Activated T-helper 9 cell treated with anti-CD3 and anti-CD28 coated beads, Interleukin-2, amount 50 U/mL, for 16 hours (primary cell): ENCODE data around the gene LNP1.
"Not testable (repeated sequence)": the region's sequence is repeated elsewhere in the genome, so short reads cannot be mapped to it uniquely, and the experiment has no call there.

ENCODE experiments used
- DNase-seq: peaks from one replicate; pipeline ENCODE4 v3.0.0-alpha.2; 2020; ENCODE audit warnings: low read depth

LNP1 gene

GRCh38 chr3:100400780-100401673 is at the start of gene LNP1, which contains the start of gene TOMM70:
LNP1 (plus strand) TSS chr3:100401539; CDS start chr3:100429730, 28,191 bp downstream.
TOMM70 (minus strand) TSS chr3:100401089; CDS start chr3:100400949, 140 bp downstream.
- peak; percentile 90 for DNase-seq

DNA sequence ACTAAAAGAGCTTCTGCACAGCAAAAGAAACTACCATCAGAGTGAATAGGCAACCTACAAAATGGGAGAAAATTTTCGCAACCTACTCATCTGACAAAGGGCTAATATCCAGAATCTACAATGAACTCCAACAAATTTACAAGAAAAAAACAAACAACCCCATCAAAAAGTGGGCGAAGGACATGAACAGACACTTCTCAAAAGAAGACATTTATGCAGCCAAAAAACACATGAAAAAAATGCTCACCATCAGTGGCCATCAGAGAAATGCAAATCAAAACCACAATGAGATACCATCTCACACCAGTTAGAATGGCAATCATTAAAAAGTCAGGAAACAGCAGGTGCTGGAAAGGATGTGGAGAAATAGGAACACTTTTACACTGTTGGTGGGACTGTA is 49.6 kb upstream of the LNP1 start:
- not testable (repeated sequence) for DNase-seq

- no peak for DNase-seq
These were observed 48.8 kb upstream of the LNP1 start for GRCh38 chr3:100352296-100353231.

DNA sequence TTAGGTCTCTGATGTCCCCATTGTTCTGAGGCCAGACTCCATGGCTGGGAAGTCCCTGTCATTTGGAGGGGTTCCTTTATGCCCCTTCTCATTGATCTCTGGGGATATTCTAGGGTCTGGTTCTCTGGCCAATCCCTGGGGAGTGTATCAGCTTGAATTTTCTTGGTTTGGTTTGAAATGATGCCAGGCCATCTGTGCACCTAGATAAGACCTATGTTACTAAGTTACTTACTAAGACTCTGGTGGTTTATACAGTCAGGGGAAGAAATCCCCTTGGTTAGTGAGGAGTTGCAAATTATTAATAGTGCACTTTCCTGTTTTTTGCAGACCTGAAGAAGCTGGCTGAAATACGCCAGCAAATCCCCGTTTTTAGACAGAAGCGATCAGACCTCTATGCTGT is 46.5 kb upstream of the LNP1 start:
- DNase-seq, result no peak

DNA sequence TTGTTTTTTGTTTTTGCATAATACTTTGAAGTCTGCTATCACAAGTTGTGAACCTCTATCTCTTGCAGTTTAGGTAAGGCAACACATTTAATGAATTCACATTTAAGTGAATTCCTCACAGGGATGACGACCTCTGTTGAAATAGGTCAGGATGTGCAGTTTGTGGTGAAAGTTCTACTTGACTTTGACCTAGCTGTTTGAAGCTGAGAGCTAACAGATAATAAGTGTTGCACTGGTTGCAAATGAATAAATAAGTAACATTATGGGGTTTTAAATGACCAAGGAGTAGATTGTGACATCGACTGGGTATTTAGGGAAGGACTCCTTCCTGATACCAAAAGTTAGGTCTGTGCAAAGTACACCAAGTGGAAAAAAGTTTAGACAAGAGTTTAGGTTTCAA is 42.9 kb upstream of the LNP1 start:
- no peak for DNase-seq

- no peak for DNase-seq
These were observed 42.3 kb upstream of the LNP1 start for GRCh38 chr3:100359035-100359434.

DNA sequence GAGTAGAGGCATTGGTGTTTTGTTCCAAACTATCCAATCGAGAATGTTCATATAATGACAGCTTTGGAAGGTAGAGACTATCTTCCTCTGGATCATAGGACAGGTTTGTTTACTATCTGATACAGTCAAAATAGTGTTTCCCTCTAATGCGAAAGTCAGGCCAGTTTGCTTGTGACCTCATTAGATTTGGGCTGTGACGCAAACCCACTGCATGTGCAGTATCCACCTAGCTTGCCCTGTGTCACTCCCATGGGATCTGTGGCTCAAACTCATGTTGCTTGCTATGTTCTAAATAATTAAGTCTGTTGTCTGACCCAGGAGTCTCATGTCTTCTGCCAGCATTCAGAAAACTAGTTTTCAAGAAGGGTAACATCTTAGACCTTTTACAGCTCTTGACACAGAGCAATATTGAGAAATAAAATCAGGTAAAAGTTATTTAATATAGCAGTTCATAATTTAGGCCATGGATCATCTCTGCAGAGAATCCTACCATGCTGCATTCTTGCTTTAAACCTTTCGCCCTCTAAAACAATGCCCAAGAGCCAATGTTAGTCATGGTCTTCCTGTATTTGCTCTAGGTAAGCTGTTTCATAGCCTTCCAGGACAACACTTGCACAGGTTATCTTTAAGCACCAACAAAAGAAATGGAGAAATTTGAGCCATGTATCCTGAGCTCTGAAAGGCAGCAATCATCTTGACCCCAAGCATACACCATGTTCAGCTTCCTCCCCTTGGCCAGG is 40.4 kb upstream of the LNP1 start:
- DNase-seq, result no peak

DNA sequence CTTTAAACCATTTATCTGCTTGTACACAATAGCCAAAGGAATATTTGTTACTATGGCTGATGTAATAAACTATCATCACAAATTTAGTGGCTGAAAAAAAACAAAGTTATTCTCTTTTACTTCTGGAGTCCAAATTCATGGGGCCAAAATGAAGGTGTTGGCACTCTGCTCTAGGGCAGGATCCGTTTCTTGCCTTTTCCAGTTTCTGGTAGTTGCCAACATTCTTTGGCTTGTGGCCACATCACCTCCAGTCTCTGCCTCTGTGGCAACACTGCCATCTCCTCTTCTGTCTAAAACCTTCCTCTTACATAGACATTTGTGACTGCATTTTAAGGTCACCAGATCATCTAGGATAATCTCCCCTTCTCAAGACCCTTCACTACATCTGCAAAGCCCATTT is 39.4 kb upstream of the LNP1 start:
- no peak for DNase-seq

- DNase-seq, result no peak
These were observed 36.9 kb upstream of the LNP1 start for GRCh38 chr3:100364421-100364820.

DNA sequence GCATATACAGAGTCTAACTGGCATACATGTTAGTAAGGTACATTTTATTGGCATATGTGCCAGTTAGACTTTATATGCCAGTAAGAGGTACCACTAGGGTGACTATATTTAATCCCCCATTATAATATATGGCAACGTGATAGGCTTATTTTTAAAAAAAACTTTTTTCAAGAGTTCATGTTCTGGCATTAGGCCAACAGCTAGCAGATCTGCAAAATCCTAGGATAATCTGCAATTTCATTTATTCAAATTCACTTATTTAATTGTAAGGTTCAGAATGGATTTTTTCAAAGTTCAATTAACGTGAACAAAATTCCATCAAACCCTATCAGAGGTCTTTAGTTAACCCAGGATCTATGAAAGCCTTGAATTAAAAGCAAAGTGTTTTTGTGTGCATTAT is 34.9 kb upstream of the LNP1 start:
- no peak for DNase-seq

- no peak for DNase-seq
These were observed 32.9 kb upstream of the LNP1 start for GRCh38 chr3:100368441-100368840.

GRCh38 chr3:100370756-100371155 is 30.6 kb upstream of the LNP1 start:
- no peak for DNase-seq

- DNase-seq, result no peak
These were observed 26.8 kb upstream of the LNP1 start for GRCh38 chr3:100374521-100374920.

DNA sequence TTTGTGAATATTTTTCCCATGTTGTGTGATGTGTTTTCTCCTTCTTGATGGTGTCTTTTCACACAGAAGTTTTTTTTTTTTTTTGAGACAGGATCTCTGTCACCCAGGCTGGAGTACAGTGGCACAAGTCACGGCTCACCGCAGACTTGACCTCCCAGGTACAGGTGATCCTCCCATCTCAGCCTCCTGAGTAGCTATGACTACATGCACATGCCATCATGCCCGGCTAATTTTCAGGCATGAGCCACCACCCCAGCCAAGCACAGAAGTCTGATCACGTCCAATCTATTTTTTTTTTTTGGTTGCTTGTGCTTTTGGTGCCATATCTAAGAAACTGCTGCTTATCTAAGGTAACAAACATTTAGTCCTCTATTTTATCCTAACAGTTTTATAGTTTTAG is 25.0 kb upstream of the LNP1 start:
- no peak for DNase-seq

- DNase-seq, result no peak
These were observed 16.4 kb upstream of the LNP1 start for GRCh38 chr3:100384733-100385525.

DNA sequence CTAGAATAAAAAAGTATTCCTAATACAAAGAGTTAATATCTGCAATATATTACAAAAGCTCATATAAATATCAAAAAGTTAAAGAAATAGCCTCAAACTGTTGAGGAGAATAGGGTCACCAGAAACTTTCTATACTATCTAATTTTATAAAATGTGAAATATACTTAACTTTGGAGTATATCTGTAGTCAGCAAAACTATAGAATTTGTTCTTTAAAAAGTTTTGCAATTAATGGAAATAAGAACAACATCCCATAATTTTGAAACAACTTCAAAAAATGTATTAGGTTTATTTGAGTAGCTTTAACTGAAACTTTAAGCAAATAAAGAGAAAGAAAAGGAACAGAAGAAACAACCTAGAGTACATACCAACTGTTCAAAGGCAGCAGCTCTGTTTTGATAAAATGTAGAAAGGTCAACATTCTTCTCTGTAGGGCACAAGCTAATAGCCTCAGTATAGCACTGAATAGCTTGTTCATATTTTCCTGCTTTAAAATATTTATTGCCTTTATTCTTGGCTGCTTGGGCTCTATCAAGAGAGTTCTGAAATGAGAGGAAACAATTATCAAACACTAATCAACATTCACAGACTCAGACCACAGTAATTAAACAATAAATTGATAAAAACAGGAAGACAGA is 14.8 kb upstream of the LNP1 start:
- DNase-seq, result no peak

DNA sequence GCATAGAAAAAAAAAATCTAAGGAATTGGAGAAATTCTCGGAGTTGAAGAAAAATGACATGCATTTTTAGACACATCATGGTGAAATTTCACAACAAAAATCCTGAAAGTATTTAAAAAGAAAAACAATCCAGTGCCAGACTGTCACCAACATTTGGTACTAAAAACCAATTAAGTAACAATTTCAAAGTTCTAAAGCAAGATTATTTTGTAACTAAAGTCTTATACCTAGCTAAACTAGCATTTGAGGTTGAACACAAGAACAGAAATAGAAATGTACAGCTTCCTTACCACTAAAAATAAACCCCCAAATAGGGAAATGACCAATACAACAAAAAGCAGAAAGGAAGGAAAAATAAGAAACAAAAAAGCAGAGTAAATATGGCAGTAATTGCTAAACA is 12.3 kb upstream of the LNP1 start:
- DNase-seq, result no peak

GRCh38 chr3:100395679-100396431 is 5.5 kb upstream of the LNP1 start:
- DNase-seq, result no peak

- no peak for DNase-seq
These were observed 4.4 kb upstream of the LNP1 start for GRCh38 chr3:100396967-100397366.
